NK-92 (cell line): ENCODE data around the gene SYP.
"Not testable (repeated sequence)": the region's sequence is repeated elsewhere in the genome, so short reads cannot be mapped to it uniquely, and the experiment has no call there.

Experiments used
- DNase-seq: peaks from one replicate; lab custom pipeline; 2025; ENCODE audit not compliant: unreplicated experiment; lab: John Stamatoyannopoulos, UW

SYP gene

DNA sequence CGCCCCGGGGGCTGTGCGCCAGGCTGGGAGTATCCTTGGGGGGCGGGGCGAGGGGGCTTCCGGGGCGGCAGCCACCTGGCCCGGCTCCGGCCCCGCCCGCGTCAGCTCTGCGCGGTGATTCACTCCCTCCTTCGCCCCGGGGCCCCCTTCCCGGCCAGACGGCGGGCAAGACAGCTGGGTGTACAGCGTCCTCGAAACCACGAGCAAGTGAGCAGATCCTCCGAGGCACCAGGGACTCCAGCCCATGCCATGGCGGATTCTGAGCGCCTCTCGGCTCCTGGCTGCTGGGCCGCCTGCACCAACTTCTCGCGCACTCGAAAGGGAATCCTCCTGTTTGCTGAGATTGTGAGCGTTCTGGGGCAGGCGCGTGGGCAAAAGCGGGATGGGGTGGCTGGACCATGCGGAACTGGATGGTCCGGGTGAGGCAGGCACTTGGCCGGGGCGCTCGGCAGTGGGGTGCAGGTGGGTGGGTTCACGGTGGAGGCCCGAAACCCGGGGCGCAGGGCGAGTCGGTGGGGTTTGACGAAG is 28.2 kb downstream of the SYP start, which contains the start of gene PLP2:
TSS of gene PLP2 (plus strand) at position 147 of the 528 bp plus-strand sequence. CDS start at position 250, 103 bp downstream.
- no peak for DNase-seq

GRCh38 chrX:49167740-49168108 is 32.3 kb downstream of the SYP start:
- DNase-seq, result no peak

GRCh38 chrX:49166914-49167739 is 32.9 kb downstream of the SYP start:
- DNase-seq, result no peak

GRCh38 chrX:49165901-49166881 is 33.8 kb downstream of the SYP start:
- DNase-seq, result no peak

GRCh38 chrX:49164589-49165360 is 35.2 kb downstream of the SYP start:
- no peak for DNase-seq

- DNase-seq, result no peak
Observed at GRCh38 chrX:49163555-49164419, 36.2 kb downstream of the SYP start.

DNA sequence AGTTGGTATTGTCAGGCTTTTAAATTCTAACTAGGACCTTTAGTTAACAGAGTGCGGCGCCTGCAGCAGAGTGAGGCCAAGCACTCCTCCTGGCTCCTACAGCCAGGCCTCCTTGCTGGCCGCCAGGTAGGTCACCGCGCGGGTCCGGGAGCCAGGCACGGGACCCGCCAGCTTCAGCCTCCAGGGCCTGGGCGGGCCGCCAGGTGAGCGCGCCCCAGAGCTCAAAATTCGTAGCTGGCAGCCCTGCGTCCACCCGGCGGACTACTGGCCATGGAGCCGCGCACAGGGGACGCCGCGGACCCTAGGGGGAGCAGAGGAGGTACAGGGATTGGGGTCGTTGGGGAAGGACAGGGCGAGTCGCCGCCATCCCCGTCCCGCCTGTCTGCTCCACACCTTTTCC is 37.4 kb downstream of the SYP start, which contains the start of gene MAGIX:
TSS of gene MAGIX (plus strand) at position 139 of the 400 bp plus-strand sequence. CDS start at position 271, 132 bp downstream.
- no peak for DNase-seq

- no peak for DNase-seq
Observed at GRCh38 chrX:49161632-49162031, 38.4 kb downstream of the SYP start.

- DNase-seq, result no peak
Observed at GRCh38 chrX:49160908-49161307, 39.1 kb downstream of the SYP start.

DNA sequence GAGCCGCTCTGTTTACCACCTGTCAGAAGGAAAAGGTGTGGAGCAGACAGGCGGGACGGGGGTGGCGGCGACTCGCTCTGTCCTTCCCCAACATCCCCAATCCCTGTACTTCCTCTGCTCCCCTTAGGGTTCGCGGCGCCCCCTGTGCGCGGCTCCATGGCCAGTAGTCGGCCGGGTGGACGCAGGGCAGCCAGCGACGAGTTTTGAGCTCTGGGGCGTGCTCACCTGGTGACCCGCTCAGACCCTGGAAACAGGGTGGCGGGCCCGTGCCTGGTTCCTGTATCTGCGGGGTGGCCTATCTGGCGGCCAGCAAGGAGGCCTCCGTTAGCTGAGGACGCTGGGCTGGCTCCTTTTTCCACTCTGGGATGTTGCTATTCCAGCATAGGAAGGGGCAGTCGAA is 42.8 kb downstream of the SYP start:
- DNase-seq, result no peak

GRCh38 chrX:49155900-49156837 is 43.8 kb downstream of the SYP start:
- DNase-seq, result peak; percentile 16

DNA sequence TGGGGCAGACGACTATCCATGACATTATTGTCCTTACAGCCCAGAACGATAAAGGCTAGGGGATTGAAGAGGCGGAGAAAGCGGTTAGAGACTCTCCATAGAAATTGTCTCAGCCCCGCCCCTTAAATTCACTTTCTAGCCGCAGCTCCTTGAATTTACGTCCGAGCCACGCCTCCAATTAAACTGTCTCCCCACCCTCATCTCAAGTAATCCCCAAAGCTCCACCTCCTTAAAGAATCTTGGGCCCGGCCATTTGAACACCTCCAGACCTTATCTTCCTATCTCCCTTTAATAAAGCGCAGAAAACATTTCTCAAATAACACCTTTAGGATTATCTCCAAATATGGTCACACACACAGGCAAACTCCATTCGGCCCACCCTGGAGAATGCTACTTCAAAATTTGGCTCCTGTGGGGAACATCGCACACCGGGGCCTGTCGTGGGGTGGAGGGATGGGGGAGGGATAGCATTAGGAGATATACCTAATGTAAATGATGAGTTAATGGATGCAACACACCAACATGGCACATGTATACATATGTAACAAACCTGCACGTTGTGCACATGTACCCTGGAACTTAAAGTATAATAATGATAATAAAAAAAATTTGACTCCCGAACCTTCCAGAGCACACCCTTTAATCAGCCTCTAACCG is 44.6 kb downstream of the SYP start:
- DNase-seq, result no peak

DNA sequence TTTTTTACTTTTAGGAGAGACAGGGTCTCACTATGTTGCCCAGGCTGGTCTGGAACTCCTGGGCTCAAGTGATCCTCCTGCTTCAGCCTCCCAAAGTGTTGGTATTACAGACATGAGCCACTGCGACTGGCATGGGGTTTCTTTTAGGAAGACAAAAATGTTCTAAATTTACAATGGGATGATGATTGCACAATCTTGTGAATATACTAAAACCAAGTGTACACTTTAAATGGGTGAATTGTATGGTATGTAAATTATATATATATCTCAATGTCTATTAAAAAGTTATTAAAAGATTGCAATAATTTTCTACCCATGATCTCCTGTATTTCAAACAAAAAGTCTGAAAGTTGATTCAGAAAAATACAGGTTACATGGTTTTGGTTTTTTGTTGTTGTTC is 46.5 kb downstream of the SYP start:
- DNase-seq, result no peak

DNA sequence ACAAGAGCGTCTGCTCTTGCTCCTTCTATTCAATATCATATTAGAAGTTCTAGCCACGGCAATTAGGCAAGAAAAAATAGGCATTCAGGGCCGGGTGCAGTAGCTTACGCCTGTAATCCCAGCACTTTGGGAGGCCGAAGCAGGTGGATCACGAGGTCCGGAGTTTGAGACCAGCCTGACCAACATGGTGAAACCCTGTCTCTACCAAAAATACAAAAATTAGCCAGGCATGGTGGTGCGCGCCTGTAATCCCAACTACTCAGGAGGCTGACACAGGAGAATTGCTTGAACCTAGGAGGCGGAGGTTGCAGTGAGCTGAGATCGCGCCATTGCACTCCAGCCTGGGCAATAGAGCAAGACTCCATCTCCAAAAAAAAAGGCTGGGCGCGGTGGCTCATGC is 50.7 kb downstream of the SYP start:
- DNase-seq, result not testable (repeated sequence)

DNA sequence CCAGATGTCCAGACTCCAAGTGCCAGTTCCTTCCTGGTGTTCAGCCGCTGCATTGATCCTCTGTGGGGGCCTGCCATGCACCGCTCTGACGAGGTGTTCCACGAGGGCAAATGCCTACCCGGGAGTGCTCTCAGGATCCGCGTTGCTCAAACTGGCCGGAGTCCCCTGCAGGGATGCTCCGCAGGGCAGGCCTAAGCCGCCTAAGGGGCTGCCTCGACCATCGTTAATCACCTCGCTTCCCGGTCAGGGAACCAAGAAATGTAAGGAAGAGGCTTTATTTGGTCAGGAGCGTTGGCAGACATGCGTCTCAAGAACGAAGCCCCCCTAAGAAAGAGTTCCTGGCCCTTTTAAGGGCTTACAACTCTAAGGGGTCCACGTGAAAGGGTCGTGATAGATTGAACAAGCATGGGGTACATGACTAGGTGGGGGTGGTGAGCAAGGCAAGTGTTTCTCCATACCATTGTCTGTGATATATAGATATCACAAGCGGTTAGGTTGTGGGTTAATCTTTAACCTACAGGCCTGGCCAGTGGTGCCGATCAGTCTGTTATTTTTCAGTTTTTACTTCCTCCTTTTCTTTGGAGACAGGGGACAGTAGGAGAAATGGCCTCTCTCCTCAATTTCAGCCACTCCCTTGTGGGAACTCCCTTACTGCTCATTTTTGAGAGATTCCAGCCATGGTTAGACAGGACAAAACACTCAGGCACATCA is 51.4 kb downstream of the SYP start:
- DNase-seq, result not testable (repeated sequence)

- no peak for DNase-seq
Observed at GRCh38 chrX:49147936-49148335, 52.1 kb downstream of the SYP start.

- no peak for DNase-seq
Observed at GRCh38 chrX:49147282-49147681, 52.7 kb downstream of the SYP start.
